ENCODE measurements around the gene VSIG4.

DNA sequence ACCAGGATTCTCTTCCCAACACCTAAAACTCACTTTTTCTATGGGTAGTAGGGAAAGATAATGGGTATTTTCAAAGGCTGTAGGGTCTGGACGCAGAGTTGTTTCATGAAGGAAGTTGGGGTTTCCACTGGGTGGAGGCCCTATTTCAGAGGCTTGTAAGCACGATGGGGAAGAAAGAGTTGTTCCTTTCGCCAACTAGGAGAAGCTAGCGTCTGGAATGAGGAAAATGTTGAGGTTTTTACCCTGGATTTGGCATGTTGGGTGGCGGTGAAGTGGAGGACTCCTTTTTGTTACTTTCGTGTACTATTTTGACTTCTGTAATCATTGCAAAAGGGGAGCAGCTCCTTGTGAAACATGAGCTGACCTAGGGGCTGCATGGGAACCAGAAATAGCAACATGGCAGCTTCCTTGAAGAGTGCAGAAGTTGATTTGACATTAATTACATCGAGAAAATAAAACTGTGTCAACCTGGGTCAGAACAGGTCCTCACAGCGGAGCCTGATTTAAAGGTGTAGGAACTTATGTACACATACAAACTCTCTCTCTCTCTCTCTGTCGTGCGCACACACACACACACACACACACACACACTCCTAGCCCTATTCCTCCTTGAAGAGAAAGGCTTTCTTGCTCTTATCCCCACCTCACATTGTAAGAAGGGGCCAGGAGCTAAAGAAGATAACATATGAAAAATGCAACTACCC is 19.1 kb downstream of the VSIG4 start:
- TF ChIP-seq, protein P1, sequence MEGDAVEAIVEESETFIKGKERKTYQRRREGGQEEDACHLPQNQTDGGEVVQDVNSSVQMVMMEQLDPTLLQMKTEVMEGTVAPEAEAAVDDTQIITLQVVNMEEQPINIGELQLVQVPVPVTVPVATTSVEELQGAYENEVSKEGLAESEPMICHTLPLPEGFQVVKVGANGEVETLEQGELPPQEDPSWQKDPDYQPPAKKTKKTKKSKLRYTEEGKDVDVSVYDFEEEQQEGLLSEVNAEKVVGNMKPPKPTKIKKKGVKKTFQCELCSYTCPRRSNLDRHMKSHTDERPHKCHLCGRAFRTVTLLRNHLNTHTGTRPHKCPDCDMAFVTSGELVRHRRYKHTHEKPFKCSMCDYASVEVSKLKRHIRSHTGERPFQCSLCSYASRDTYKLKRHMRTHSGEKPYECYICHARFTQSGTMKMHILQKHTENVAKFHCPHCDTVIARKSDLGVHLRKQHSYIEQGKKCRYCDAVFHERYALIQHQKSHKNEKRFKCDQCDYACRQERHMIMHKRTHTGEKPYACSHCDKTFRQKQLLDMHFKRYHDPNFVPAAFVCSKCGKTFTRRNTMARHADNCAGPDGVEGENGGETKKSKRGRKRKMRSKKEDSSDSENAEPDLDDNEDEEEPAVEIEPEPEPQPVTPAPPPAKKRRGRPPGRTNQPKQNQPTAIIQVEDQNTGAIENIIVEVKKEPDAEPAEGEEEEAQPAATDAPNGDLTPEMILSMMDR (IDR thresholded peaks at IDR 0.05): no peak
- TF ChIP-seq POLR2A (IDR thresholded peaks at IDR 0.05): no peak

Measured in testis (tissue), 2 donors.